DLD1 (cell line): Measurements from ENCODE around the gene CHN2.

Experiments used
- in situ Hi-C: cut with HindIII; loops from 2 replicates; pipeline ENCODE4 v1.10.0; 2017; ENCODE audit warnings: low sequenced_read_pairs

The CHN2 gene

DNA sequence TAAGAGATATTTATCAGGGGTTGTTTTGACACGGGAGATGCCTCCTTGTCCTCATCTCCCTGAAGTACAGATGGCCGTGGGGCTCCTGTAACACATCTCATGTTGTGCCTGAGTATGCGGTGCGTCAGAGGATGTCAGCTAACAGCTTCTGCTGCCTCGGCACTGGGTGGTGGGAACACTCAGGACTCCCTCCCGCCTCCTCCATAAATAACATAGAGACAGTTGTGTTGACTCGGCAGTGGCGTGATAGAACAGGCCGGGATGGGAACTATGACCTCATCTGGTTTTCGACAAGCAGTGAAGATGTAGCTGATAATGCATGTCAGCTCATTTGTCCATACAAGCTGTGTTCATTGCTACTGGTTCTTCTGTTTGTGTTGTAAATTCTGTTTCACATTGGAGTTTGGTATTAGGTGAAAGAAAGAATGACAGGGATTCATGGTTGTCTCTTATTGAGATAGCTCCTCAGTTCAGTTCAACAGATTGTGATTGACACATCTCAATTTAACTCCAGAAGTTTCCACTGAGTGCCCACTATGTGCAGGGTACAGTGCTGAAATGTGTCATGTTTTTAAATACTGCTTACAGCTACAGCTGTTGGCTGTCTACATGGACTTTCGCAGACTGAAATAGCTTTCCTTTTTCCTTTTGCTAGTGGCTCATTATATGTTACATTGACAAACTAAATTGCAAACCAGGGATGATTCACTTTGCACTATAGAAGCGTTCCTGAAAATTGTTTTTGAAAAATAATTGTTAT, 87.4 kb downstream of the CHN2 start:
- in situ Hi-C loops: no loop called here

DNA sequence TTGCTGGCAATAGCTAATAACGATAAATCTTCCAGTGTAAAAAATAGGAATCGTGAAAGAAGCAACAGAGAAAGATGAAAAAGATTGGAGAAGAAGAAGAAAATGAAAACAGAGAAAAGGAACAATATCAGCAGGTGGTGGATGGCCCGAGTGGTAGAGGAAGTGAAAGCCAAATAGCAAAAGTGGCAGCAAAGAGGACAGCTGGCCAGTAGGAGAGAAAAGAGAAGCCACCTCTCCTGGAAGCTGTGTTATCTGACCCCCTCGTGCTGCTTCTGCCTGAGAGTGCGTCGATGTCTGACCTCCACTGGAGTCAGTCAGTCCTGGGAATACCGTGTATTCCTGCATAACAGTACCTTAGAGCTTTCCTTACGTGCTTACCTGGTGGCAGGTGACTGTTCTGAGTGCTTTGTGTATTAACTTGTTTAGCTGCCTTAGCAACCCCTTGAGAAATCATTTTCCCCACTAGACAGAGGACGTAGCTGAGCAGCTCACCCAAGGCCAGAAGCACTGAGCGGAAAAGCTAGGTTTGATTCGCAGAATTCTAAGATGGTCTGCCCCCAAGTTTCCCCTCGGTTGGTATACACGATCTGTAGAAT, 88.3 kb downstream of the CHN2 start:
- in situ Hi-C loops: no loop called here

DNA sequence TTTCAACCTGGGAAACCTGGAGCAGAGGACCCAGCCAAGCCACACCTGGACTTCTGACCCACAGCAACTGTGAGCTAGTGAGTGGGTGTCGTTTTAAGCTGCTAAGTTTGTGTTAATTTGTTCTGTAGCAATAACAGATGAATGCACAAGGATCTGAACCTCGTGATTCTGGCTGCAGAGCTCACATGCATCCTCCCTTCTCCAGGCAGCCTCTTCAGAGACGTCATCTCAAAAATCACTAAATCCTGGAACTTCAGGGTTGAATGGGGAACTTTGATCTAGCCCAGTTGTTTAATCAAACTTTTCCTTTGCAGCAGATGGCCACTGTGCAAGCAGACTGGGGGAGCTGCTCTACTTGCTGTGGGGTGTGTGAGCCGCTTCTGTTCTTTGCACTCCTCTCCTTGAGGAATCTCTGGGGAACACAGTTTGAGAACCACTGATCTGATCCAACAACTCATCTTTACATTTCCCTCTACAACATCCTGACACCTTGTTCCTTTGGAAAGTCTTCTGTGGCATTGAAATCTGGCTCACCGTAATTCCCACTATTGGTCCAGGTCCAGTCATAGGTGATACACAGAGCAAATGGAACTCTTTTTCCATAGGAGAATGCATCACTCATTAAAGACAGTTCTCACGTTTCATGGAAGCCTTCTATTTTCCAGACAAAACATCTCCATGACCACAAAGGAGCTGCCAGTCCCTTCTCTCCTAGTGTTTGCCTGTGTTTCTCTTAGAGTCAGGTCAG, 90.3 kb downstream of the CHN2 start:
- in situ Hi-C loops: no loop called here

DNA sequence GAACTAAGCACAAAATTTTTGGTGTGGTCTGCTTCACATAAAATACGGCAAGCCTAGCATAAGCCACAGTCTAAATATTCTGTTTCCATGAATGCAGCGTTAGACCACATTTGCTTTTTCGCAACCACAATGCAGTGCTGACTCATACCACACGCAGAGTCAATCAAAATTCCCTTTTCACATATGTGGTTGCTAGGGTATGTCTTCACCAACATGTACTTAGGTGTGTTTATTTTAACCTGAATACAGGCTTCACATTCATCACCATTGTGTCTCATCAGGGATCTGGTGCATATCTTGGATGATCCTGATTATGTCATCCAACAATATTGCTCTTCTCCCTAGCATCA, 90.8 kb downstream of the CHN2 start:
- in situ Hi-C loops: no loop called here

DNA sequence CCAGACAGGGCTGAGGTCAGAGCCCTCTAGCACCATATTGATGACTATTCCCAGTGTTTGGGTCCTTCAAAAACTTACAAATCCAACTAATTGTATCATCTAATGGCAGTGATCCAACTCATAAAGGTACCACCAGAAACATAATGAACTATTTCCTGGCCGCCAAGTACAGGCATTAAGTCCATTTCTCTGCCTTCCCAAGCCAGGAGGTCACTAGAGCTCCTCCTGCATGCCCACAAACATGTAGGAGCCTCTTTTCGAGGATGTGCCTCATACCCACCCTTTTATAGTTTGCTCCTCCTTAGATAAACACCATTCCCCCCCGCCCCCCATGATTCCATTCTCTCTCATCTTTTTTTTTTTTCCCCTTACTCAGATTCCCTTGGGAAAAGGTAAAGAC, 91.3 kb downstream of the CHN2 start:
- in situ Hi-C loops: no loop called here

DNA sequence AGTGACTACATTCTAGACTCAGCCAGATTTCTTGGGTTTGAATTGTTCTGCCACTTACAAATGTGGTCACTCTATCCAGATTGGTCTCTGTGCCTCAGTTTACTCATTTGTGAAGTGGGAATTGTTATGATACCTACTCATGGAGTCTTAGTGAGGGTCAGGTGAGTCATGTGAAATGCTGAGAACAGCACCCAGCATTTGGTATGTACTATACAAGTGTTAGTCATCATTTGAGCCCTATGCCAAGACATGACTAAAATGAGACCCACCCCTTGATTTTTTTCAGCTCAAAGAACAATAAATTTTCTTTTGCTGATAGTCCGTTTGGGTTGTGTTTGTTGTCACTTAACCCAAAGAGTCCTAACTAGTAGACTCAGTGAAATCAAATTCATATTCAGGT, 92.8 kb downstream of the CHN2 start:
- in situ Hi-C loops: no loop called here

DNA sequence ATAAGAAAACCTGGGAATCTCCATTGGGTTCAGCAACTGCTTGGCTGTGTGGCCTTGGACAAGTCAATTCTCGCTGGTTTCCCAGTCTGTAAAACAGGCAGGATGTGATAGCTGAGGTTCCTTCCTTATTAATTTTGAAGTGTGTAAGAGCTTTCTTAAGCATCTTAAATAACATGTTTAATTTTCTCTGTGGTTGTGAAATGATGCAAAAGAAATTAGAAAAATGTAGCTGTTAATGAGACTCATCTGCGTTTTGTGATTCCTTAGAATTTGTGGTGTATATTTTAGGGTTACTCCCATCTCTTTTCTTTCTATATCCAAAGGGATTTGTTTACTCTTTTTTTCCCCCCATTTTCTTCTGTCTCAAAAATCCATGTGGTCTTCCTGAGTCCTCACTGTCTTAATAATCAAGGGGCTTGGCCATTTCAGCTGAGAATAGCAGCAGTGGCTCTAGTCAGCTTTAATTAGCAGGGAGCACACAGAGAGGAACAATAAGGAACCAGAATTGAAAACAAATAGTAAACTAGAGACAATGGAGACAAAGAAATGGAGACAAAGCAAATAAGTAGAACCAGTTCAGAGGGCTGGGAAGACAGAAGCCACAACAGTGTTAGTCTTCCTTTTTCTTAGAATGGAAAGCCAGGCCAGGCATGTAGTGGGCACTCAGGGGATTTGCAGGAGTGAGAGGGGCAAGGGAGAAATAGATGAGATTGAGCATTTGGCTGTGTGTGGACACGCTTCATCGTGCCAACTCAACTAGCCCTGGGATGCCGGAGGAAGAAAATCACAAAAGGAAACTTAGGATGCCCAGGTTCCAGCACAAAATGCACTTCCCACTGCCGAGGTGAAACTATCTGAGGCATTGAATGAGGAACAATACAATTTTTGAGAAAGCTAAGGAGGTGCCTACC, 93.9 kb downstream of the CHN2 start:
- in situ Hi-C loops: no loop called here

DNA sequence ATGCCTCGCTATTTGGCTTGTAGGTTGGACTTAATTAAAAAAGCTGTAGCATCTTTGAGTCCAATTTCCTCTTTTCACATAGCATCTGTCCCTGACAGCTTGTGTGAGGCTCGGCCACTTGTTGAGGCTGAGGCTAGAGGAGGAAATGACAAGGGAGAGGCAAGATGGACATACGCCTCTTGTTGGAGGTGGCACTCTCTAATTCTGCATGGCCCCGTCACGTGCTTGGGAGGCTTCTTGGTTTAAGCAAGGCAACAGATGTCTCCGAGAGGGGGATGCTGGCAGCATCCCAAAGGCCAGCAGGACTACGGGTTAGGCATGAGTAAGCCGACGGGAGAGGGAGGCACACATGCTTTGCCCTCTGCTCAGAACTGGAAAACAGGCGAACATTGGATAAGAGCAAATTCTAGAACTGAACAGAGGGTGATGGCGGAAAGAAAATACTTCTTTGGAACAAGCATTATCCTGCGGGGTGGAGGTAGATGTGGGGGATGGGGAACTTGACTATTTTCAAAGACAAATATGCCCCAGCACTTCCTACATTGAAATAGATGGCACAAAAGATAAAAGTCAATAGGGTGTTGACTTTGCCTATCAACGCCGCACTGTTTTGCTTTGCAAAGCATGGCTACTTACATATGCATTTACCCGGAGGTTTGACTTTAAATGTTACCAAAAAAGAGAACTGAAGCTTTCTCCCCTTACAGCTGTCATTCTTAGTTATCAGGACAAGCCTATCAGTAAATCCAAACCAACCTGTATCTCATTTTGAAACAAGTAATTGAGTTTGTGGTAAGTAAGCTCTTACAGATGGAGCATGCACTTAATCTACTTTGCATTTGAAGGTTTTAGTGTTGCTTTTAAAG, 94.8 kb downstream of the CHN2 start:
- in situ Hi-C loops: no loop called here

DNA sequence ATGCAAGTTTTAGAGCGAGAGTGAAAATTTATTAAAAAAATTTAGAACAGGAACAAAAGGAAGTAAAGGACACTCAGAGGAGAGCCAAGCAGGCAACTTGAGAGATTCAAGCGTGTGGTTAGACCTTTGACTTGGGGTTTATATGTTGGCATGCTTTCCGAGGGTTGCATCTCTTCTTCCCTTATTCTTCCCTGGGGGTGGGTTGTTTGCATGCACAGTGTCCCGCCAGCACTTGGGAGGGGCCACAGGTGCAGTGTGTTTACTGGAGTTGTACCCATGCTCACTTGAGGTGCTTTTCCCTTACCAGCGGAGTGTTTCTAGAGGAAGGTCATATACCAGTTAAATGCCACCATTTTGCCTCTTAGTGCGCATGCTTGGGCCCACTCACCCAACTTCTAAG, 96.3 kb downstream of the CHN2 start:
- in situ Hi-C loops: no loop called here

DNA sequence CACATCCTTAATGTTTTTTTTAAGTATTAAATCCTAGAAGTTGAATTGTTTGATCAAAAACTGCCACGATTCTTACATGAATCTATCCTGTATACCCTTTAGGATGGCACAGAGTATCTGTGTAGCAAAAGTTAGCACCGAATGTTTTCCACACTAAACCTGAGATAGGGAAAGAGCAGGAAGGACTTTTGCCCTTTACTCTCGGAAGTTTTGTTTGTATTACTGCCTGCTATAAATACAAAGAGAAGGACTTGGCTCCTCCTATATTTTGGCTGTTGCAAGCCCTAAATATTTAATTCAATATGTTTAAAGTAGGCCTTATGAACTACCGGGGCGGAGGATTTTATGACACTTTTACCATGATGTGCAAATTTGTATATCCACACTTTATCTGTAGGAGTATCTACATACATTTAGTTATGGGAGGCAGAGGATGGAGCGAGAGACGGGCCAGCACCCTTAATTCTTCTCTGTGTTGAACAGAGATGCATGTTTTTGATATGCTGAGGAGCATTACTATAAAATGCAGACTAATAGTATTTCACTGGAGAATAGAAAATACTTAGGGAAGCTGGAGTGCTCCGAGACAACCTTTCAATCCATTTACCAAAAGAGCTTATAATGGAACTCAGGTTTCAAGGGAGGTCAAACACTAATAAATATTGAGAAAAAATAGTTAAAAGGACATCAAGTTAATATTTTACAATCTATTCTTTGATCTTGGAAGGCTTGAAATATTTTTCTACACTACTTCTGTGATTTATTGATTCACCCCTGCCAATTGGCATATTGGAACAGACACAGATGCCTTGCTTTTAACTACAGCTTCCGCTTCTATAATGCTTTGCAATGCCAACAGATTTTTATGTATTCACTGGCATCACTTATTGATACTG, 97.4 kb downstream of the CHN2 start:
- in situ Hi-C loops: no loop called here

DNA sequence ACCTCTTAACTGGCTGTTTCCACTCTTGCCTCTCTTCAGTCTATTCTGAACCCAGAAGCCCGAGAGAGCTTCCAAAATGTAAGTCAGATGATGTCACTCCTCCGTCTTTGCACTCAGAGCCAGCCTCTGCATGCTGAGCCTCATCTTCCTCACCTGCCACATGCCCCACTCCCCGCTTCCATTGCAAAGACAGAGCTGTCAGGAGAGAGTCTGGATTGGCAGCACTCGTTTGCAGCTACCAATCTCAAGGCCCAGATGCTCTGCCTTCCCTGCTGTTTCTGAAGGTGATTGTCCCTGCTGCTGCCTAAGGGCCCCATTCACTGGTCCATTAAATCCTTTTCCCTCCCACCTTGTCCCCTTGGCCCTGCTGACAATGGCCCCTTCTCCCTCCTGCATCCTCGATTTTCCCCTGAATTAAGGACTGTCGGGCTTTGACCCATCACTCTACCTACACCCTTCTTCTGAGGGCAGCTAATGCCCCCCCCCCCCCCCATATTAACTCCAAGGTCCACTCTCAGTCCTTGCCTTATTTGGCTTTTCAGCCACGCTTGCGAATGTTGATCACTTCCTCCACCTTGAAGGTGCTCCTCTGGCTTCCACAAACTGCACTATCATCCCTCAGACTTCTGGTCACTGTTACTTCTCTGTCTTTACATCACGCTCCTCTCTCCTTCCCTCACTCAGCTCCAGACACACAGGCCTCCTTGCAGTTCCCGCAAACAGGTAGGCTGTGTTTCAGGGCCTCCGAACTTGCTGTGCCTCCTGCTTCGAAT, 98.5 kb downstream of the CHN2 start:
- in situ Hi-C loops: no loop called here

DNA sequence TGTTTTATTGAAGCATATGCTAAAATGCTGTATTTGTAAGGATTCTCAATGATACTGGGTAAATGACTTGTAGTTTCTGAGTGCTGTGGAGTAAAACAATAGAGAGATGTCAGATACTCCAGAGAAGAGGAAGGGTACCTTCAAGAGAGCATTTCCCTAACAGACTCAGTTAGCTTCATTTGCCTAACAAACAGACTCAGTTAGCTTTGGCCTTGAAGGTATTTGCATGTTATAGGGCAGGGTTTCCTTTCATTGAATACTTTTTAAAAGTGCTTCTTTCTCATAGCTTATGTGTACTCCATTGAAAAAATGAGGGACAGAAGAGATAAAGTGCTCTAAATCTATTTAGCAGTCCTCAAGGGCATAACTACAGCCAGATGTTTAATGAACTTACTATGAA, 101.8 kb downstream of the CHN2 start:
- in situ Hi-C loops: no loop called here

DNA sequence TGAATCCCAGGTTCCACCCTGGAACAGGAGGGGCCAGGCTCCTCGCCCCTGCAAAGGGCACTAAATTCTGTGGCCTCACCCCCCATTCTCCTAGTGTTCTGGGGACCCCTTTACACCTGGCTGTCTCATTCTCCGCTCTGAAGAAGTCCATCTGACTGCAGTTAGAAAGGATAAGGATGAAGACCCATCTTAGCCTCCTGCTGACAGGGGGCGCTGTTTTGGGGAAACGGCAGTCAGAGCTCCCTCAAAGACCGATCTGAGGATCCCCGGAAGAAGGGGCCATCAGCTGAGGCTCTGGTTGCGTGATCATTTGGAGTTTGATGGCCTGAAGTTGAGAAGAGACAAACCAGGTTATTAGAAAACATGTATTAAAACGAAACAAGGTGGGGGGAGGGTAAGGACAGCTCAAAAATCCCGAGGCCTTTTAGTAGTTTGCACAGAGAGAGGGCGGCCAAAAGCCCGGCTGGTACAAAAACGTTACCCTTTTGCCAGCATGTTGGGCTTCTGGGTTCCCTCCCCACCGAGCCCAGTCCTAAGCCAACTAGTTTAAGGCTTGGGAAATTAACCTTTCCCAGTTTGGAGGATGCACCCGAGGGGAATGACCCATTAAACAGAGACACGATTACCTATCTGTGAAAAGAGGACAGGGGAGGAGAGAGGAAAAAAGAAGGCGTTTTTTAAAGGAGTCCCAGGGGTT, 102.8 kb downstream of the CHN2 start:
- in situ Hi-C loops: no loop called here

DNA sequence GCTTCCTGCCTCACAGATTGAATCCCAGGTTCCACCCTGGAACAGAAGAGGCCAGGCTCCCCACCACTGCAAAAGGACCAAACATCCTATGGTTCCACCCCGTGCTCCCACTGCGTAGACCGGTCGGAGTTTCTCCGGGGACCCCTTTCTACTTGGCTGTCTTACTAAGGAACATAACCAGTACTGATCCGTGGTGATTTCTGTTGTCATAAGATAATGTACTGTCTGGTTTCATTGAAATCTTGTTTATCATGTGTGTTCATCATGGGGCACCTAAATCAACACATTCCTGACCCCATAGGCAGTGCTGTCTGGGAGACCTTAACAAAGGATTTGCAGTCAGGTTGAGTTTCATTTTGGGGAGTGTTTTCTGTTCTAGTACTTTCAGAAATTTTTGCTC, 104.5 kb downstream of the CHN2 start:
- in situ Hi-C loops: no loop called here

DNA sequence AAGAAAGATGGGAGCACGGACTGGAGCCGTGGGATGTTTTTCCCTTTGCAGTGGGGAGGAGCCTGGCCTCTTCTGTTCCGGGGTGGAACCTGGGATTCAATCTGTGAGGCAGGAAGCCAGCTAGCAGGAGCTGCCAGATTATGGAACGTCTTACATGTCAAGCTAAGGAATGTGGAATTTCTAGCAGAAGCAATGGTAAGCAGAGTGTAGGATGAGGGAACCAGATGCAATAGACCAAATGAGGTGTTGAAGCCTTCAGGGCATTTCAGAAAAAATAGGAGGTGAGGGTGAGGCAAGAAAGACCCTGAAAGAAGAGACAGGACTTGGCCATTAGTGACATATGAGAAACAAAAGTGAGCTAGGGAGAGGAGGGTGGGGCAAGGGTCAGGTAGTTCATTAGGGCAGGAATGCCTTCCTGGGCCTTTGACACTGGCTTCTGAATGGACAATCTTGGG, 105.5 kb downstream of the CHN2 start:
- in situ Hi-C loops: no loop called here

DNA sequence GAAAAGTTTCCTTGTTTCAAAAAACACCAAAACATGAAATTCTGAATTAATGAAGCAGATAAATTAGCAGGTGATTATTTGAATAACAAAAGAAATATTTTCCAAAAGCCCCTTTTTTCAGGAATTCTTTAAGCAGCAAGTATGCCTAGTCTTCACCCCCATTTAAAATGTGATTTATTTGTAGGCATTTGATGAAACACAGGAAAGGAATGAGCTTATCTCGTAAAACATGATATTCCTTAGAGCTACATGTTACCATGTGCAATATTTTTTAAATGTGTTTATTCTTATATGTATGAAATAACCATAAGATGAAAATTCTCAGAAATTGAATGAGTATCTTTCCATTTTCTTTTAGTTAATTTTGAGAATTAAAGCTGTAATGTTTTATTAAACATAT, 106.1 kb downstream of the CHN2 start:
- in situ Hi-C loops: no loop called here

DNA sequence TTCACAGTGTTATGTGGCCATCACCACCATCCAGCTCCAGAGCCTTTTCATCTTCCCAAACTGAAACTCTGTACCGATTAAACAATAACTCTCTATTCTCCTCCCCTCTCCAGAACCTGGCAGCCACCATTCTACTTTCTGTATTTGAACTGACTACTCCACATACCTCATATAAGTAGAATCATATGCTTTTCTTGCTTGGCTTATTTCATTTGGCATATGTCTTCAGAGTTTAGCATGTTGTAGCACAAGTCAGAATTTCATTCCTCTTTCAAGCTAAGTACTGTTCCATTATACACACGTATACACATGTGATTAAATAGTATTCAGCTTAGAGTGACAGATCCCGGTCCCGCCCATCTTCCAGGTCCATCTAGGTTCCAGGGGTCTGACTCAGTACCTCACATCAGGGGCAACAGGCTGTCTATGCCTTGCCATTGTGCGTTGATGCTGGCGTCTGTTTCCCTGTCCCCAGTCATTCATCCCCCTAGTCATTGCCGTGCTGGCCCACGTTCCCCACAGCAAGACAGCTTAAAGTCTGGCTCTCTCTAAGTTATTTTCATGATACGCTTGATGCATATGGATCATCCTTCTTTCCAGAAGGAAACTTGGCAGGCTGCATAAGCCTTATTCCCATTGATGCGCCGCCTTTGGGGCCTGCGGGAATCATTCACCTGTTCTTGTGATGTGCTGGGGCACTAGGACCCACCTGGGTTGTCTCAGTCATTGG, 108.3 kb downstream of the CHN2 start:
- in situ Hi-C loops: no loop called here
